Daoy (cell line): ENCODE results near the gene ARHGEF10L. TPM values are rescaled to one million over a fixed set of nuclear protein-coding genes. Genes with fewer than 3 reads are reported as not detected.

Source experiments
- DNase-seq: peaks from one replicate; pipeline ENCODE4 v3.0.0-alpha.2; 2015; ENCODE audit warnings: low read depth
- total RNA-seq: library from RNA; depleted of rRNA; stranded (reverse); fragments of >200 nt; shearing (Covaris generic); gene quantifications from 2 replicates; pipeline ENCODE4 v1.2.3, GENCODE V29; 2014

The ARHGEF10L gene
- total RNA-seq, 1 experiment from 2014 or later, result 7.5 TPM

GRCh38 chr1:17633654-17634053 is 94.2 kb downstream of the ARHGEF10L start:
- peak; percentile 80 for DNase-seq

GRCh38 chr1:17635276-17635675 is 95.8 kb downstream of the ARHGEF10L start:
- DNase-seq, result no peak

- DNase-seq, result no peak
These were observed 96.3 kb downstream of the ARHGEF10L start for GRCh38 chr1:17635811-17636210.

GRCh38 chr1:17636612-17637011 is 97.1 kb downstream of the ARHGEF10L start:
- peak; percentile 70 for DNase-seq

- DNase-seq, result no peak
These were observed 97.6 kb downstream of the ARHGEF10L start for GRCh38 chr1:17637055-17637454.

GRCh38 chr1:17639703-17640340 is 100.3 kb downstream of the ARHGEF10L start:
- no peak for DNase-seq

GRCh38 chr1:17640393-17640792 is 100.9 kb downstream of the ARHGEF10L start:
- no peak for DNase-seq

- DNase-seq, result no peak
These were observed 101.5 kb downstream of the ARHGEF10L start for GRCh38 chr1:17640975-17641374.

- no peak for DNase-seq
These were observed 102.7 kb downstream of the ARHGEF10L start for GRCh38 chr1:17642169-17642568.

- no peak for DNase-seq
These were observed 103.4 kb downstream of the ARHGEF10L start for GRCh38 chr1:17642943-17643342.

GRCh38 chr1:17643861-17644703 is 104.6 kb downstream of the ARHGEF10L start:
- no peak for DNase-seq

GRCh38 chr1:17645068-17645911 is 105.8 kb downstream of the ARHGEF10L start:
- DNase-seq, result no peak

- DNase-seq, result no peak
These were observed 107.2 kb downstream of the ARHGEF10L start for GRCh38 chr1:17646444-17647280.

- peak; percentile 67 for DNase-seq
These were observed 109.1 kb downstream of the ARHGEF10L start for GRCh38 chr1:17648457-17649145.

GRCh38 chr1:17649371-17650106 is 110.0 kb downstream of the ARHGEF10L start:
- DNase-seq, result no peak

GRCh38 chr1:17653276-17653675 is 113.8 kb downstream of the ARHGEF10L start:
- DNase-seq, result no peak

GRCh38 chr1:17653728-17654351 is 114.3 kb downstream of the ARHGEF10L start:
- DNase-seq, result peak; percentile 56

GRCh38 chr1:17654519-17654918 is 115.0 kb downstream of the ARHGEF10L start:
- no peak for DNase-seq

GRCh38 chr1:17655169-17655568 is 115.7 kb downstream of the ARHGEF10L start:
- no peak for DNase-seq

GRCh38 chr1:17655922-17656321 is 116.4 kb downstream of the ARHGEF10L start:
- no peak for DNase-seq
